Measurements from ENCODE around the gene PLB1. TPM values are rescaled to one million over a fixed set of nuclear protein-coding genes. Genes with fewer than 3 reads are reported as not detected.

The PLB1 gene
- total RNA-seq, 1 donor from 2014 or later: 0.64 TPM

GRCh38 chr2:28516950-28517349 lies 21.1 kb downstream of the PLB1 start:
- no peaks in the 10 kb centered on the region for H3K36me3 Mint-ChIP-seq (ENCODE audit: low read depth)
- DNase-seq (no peak), ATAC-seq (ENCODE audit: low read depth) (no peak)
- no peaks in the 10 kb centered on the region for H3K4me1 Mint-ChIP-seq
- H3K4me3 Mint-ChIP-seq: no peak overlapping the region
- intact Hi-C loops (cut with micrococcal nuclease): no loop called here
- H3K27ac Mint-ChIP-seq: no peak overlapping the region
- POLR2A ChIA-PET: no interaction called here
- CTCF ChIA-PET: no interaction called here
- peaks cover 9% of the 10 kb centered on the region for H3K9me3 Mint-ChIP-seq
- H3K27me3 Mint-ChIP-seq: peaks cover 48% of the 10 kb centered on the region
- TF ChIP-seq CTCF (IDR thresholded peaks at IDR 0.05): no peak

- ATAC-seq (ENCODE audit: low read depth): no peak
- no peak overlapping the region for H3K27ac Mint-ChIP-seq
These were observed 25.8 kb downstream of the PLB1 start for GRCh38 chr2:28521663-28522062.

GRCh38 chr2:28522481-28522880 lies 26.6 kb downstream of the PLB1 start:
- no peaks in the 10 kb centered on the region for H3K36me3 Mint-ChIP-seq (ENCODE audit: low read depth)
- no peaks in the 10 kb centered on the region for H3K9me3 Mint-ChIP-seq
- H3K4me3 Mint-ChIP-seq: no peak overlapping the region
- H3K27ac Mint-ChIP-seq: no peak overlapping the region
- CTCF ChIA-PET: no interaction called here
- TF ChIP-seq CTCF (IDR thresholded peaks at IDR 0.05): no peak
- intact Hi-C loops (cut with micrococcal nuclease): no loop called here
- H3K4me1 Mint-ChIP-seq: no peaks in the 10 kb centered on the region
- DNase-seq (no peak), ATAC-seq (ENCODE audit: low read depth) (no peak)
- POLR2A ChIA-PET: interaction anchor here (0.5 kb wide), 1 partner anchor 1066 kb away, joined by 3 read pairs; no protein-coding TSS in a partner anchor
- H3K27me3 Mint-ChIP-seq: peaks cover 47% of the 10 kb centered on the region

More at GRCh38 chr2:28521663-28522062, 25.8 kb downstream of the PLB1 start:
- H3K36me3 Mint-ChIP-seq (ENCODE audit: low read depth): no peaks in the 10 kb centered on the region
- H3K27me3 Mint-ChIP-seq: peaks cover 49% of the 10 kb centered on the region
- no peaks in the 10 kb centered on the region for H3K4me1 Mint-ChIP-seq
- no peaks in the 10 kb centered on the region for H3K9me3 Mint-ChIP-seq
- TF ChIP-seq CTCF (IDR thresholded peaks at IDR 0.05): no peak
- intact Hi-C loops (cut with micrococcal nuclease): no loop called here
- POLR2A ChIA-PET: no interaction called here
- CTCF ChIA-PET: no interaction called here
- no peak for DNase-seq
- H3K4me3 Mint-ChIP-seq: no peak overlapping the region

GRCh38 chr2:28523902-28524301 lies 28.0 kb downstream of the PLB1 start:
- CTCF ChIA-PET: no interaction called here
- H3K4me3 Mint-ChIP-seq: no peak overlapping the region
- H3K27ac Mint-ChIP-seq: no peak overlapping the region
- DNase-seq (no peak), ATAC-seq (ENCODE audit: low read depth) (no peak)
- H3K27me3 Mint-ChIP-seq: peaks cover 38% of the 10 kb centered on the region
- H3K36me3 Mint-ChIP-seq (ENCODE audit: low read depth): no peaks in the 10 kb centered on the region
- H3K4me1 Mint-ChIP-seq: no peaks in the 10 kb centered on the region
- no peaks in the 10 kb centered on the region for H3K9me3 Mint-ChIP-seq
- TF ChIP-seq CTCF (IDR thresholded peaks at IDR 0.05): no peak
- POLR2A ChIA-PET: no interaction called here
- intact Hi-C loops (cut with micrococcal nuclease): no loop called here

- Mint-ChIP-seq H3K36me3 (ENCODE audit: low read depth) (no peaks in the 10 kb centered on the region), H3K27me3 (peaks cover 29% of the 10 kb centered on the region), H3K27ac (no peak overlapping the region), H3K4me3 (no peak overlapping the region), H3K9me3 (no peaks in the 10 kb centered on the region), H3K4me1 (no peaks in the 10 kb centered on the region)
- CTCF ChIA-PET: no interaction called here
- intact Hi-C loops (cut with micrococcal nuclease): no loop called here
- TF ChIP-seq CTCF (IDR thresholded peaks at IDR 0.05): no peak
- POLR2A ChIA-PET: no interaction called here
- ATAC-seq (ENCODE audit: low read depth) (no peak), DNase-seq (no peak)
These were observed 29.6 kb downstream of the PLB1 start for GRCh38 chr2:28525481-28525880.
